ENCODE measurements around the gene PSD. TPM values are rescaled to one million over a fixed set of nuclear protein-coding genes. Genes with fewer than 3 reads are reported as not detected.

PSD gene
- total and polyA plus RNA-seq, 9 of the 15 experiments (the other 6 are each of a cell fraction or from before 2014, with no cell fraction given): 0.11 to 1.7 (median 0.54) TPM; not detected in 2

DNA sequence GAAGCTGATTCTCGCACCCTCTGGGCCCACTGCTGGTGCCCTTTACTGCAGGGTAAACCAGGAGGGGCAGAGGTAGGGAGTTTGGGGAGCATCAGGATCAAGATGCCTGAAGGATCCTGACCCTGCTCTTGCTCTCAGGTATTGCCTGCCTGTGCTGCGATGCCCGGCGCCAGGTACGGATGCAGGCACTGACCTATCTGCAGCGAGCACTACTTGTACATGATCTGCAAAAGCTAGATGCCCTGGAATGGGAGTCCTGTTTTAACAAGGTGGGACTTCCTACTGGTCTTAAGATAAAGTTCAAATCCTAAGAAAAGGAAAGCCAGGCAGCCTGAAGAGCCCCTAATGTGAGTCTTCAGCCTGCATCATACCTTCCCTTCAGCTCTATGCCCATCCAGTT lies 39.2 kb downstream of the PSD start:
- Histone ChIP-seq H3K9me3 (replicated peaks; ENCODE audit: control insufficient read depth, insufficient read depth, low read depth, low read length) (no peaks in the 10 kb centered on the region), H3K36me3 (ENCODE audit: control insufficient read depth, insufficient read depth, low read length) (peaks cover 49% of the 10 kb centered on the region; the same call in 2 of the 3 replicates), H3K4me3 (no peak overlapping the region), H3K27me3 (ENCODE audit: control insufficient read depth in 2 of 2, insufficient read depth in 2 of 2, low read length in 2 of 2) (no peaks in the 10 kb centered on the region), H4K20me1 (replicated peaks; ENCODE audit: control insufficient read depth, insufficient read depth, low read length) (no peaks in the 10 kb centered on the region), H3K9me1 (ENCODE audit: control insufficient read depth, insufficient read depth, low read length) (no peaks in the 10 kb centered on the region), H3K27ac (ENCODE audit: extremely low read depth, low read depth, low read length) (no peak overlapping the region), H3K4me1 (replicated peaks in 1 of 2; ENCODE audit: control insufficient read depth in 2 of 2, insufficient read depth in 2 of 2, low read length in 2 of 2) (peaks cover 0 to 3% of the 10 kb centered on the region in 2 experiments; a peak in 1 of 5 replicates), H3K79me2 (ENCODE audit: control insufficient read depth, insufficient read depth, low read length) (no peaks in the 10 kb centered on the region), H3K4me2 (ENCODE audit: insufficient read depth, low read length) (no peak overlapping the region), H2AFZ (ENCODE audit: low read depth, low read length) (no peak overlapping the region), H3K9ac (ENCODE audit: insufficient read depth in 1 of 2, low read depth in 2 of 2, low read length in 2 of 2) (no peak overlapping the region)
- CTCF ChIA-PET (ENCODE audit: low intra/inter-chr PET ratio): no interaction called here
- POLR2A ChIA-PET: interaction anchor here (0.6 to 0.8 kb wide), 2 partner anchors 8 to 693 kb away, joined by 3 to 4 read pairs; no protein-coding TSS in a partner anchor
- WGBS (ENCODE audit: insufficient coverage, low coverage, missing lambda C conversion rate): 95% methylated on average over 6 of the region's 6 CpGs
- in situ Hi-C loops (cut with MboI) (loop anchor here (25.0 kb wide), 1 partner anchor 208 kb away; no protein-coding TSS in a partner anchor), intact Hi-C loops (cut with micrococcal nuclease) (no loop called here)
- no TSS peak for BruUV-seq (replicated peaks)
- no peak for DNase-seq (ENCODE audit: extremely low read depth in 1 of 4, low spot score in 3 of 4)
- no peak for ATAC-seq
- FAIRE-seq: no peak
- no peak for TF ChIP-seq ZNF133 (CRISPR knock-in tag; IDR thresholded peaks at IDR 0.05)
- TF ChIP-seq PRPF4 (IDR thresholded peaks at IDR 0.05; ENCODE audit: insufficient read depth, low read depth, low read length, poor library complexity, severe bottlenecking): no peak
- no peak for TF ChIP-seq TAF15 (IDR thresholded peaks at IDR 0.05; ENCODE audit: low read depth, low read length)
- no peak for TF ChIP-seq SIN3B (IDR thresholded peaks at IDR 0.05; ENCODE audit: low read depth)
- TF ChIP-seq, protein P1, sequence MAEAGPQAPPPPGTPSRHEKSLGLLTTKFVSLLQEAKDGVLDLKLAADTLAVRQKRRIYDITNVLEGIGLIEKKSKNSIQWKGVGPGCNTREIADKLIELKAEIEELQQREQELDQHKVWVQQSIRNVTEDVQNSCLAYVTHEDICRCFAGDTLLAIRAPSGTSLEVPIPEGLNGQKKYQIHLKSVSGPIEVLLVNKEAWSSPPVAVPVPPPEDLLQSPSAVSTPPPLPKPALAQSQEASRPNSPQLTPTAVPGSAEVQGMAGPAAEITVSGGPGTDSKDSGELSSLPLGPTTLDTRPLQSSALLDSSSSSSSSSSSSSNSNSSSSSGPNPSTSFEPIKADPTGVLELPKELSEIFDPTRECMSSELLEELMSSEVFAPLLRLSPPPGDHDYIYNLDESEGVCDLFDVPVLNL (CRISPR knock-in tag; IDR thresholded peaks at IDR 0.05; ENCODE audit: low read depth): no peak
- TF ChIP-seq ZNF444 (CRISPR knock-in tag; IDR thresholded peaks at IDR 0.05): no peak
- no peak for TF ChIP-seq FOXJ2 (tag; IDR thresholded peaks at IDR 0.05)
- TF ChIP-seq, protein P2, sequence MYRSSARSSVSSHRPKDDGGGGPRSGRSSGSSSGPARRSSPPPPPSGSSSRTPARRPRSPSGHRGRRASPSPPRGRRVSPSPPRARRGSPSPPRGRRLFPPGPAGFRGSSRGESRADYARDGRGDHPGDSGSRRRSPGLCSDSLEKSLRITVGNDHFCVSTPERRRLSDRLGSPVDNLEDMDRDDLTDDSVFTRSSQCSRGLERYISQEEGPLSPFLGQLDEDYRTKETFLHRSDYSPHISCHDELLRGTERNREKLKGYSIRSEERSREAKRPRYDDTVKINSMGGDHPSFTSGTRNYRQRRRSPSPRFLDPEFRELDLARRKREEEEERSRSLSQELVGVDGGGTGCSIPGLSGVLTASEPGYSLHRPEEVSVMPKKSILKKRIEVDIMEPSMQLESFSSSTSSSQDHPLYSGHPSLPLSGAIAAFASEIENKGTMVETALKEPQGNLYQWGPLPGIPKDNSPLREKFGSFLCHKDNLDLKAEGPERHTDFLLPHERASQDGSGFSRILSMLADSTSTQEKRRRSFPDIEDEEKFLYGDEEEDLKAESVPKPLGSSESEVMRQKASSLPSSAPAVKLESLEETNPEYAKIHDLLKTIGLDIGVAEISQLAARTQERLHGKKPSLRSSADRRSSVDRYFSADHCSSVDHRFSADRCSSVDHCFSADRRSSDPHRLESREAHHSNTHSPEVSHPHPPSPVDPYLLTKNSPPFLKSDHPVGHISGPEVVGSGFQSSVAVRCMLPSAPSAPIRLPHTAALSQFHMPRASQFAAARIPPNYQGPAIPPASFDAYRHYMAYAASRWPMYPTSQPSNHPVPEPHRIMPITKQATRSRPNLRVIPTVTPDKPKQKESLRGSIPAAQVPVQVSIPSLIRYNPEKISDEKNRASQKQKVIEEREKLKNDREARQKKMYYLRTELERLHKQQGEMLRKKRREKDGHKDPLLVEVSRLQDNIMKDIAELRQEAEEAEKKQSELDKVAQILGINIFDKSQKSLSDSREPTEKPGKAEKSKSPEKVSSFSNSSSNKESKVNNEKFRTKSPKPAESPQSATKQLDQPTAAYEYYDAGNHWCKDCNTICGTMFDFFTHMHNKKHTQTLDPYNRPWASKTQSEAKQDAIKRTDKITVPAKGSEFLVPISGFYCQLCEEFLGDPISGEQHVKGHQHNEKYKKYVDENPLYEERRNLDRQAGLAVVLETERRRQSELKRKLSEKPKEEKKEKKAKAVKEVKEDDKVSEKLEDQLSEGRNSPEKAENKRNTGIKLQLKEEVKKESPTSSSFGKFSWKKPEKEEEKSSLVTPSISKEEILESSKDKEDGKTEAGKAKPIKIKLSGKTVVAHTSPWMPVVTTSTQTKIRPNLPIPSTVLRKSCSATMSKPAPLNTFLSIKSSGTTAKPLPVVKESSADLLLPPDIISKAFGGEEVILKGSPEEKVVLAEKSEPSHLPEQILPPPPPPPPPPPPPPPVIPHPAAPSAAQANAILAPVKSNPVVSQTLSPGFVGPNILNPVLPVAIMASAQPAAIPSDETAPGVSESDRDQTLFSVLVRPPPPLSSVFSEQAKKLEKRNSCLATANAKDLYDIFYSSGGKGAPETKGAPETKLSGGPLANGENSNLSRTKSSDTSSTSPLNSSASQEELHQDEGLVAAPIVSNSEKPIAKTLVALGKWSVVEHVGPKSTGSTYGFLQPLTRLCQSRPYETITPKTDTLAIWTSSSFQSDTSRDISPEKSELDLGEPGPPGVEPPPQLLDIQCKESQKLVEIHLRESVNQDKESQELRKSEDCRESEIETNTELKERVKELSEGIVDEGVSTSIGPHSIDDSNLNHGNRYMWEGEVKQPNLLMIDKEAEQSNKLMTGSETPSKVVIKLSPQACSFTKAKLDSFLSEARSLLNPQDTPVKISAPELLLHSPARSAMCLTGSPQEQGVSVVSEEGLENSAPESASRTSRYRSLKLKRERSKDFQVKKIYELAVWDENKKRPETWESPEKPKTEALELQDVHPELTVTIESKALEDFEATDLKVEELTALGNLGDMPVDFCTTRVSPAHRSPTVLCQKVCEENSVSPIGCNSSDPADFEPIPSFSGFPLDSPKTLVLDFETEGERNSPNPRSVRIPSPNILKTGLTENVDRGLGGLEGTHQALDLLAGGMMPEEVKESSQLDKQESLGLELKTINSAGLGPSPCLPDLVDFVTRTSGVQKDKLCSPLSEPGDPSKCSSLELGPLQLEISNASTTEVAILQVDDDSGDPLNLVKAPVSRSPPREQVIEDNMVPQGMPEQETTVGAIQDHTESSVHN (IDR thresholded peaks at IDR 0.05; ENCODE audit: borderline replicate concordance in 1 of 2, low read depth in 1 of 2): no peak
- no peak for TF ChIP-seq HOXB6 (CRISPR knock-in tag; IDR thresholded peaks at IDR 0.05; ENCODE audit: borderline replicate concordance)
- no peak for TF ChIP-seq SIRT6 (IDR thresholded peaks at IDR 0.05; ENCODE audit: low read depth, low read length)
- TF ChIP-seq ZNF77 (CRISPR knock-in tag; IDR thresholded peaks at IDR 0.05): no peak
- TF ChIP-seq, protein P3, sequence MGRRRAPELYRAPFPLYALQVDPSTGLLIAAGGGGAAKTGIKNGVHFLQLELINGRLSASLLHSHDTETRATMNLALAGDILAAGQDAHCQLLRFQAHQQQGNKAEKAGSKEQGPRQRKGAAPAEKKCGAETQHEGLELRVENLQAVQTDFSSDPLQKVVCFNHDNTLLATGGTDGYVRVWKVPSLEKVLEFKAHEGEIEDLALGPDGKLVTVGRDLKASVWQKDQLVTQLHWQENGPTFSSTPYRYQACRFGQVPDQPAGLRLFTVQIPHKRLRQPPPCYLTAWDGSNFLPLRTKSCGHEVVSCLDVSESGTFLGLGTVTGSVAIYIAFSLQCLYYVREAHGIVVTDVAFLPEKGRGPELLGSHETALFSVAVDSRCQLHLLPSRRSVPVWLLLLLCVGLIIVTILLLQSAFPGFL (CRISPR knock-in tag; IDR thresholded peaks at IDR 0.05): no peak
- TF ChIP-seq PML (IDR thresholded peaks at IDR 0.05; ENCODE audit: low read length): no peak
